Measurements from ENCODE around the gene NT5C3A. TPM values are rescaled to one million over a fixed set of nuclear protein-coding genes. Genes with fewer than 3 reads are reported as not detected.

Gene NT5C3A
- total RNA-seq, 1 experiment from 2014 or later = 57.7 TPM

DNA sequence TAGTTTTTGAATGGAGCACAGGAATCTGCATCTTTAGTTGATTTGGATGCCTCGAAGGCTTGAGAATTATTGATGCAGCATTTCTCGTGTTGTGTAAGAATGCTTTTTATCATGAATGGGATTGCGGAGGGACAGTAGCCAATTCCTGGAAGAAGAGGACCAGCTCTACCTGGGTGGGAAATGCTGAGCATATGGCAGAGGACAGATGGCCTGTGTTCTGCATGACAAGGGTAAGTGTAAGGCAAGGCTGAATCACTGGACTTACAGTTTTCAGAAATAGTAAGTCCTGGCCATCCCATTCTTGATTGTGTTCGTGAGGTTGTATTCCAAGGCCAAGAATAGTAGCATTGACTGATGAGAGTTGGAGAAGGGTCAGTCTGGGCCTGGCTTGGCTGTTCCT lies 30.7 kb upstream of the NT5C3A start:
- Histone ChIP-seq H3K4me3 (ENCODE audit: low read depth, low read length, poor library complexity, severe bottlenecking) (no peak overlapping the region), H3K9me3 (ENCODE audit: low read depth, low read length, poor library complexity, severe bottlenecking) (no peaks in the 10 kb centered on the region), H3K27ac (ENCODE audit: low read depth, low read length, poor library complexity, severe bottlenecking) (no peak overlapping the region), H3K27me3 (replicated peaks; ENCODE audit: insufficient read depth, low read depth, low read length, poor library complexity) (no peaks in the 10 kb centered on the region), H3K4me1 (ENCODE audit: insufficient read depth, low read length, poor library complexity, severe bottlenecking) (no peaks in the 10 kb centered on the region), H3K36me3 (ENCODE audit: insufficient read depth, low read length, poor library complexity, severe bottlenecking) (peaks cover 38% of the 10 kb centered on the region)
- ChIA-PET POLR2A (ENCODE audit: low non-redundant PET) (no interaction called here), CTCF (no interaction called here)
- DNase-seq (ENCODE audit: low spot score) = no peak
- no peak for TF ChIP-seq EZH2 (IDR thresholded peaks at IDR 0.05; ENCODE audit: borderline replicate concordance, low read depth, low read length, poor library complexity, severe bottlenecking)
- TF ChIP-seq, protein P1, sequence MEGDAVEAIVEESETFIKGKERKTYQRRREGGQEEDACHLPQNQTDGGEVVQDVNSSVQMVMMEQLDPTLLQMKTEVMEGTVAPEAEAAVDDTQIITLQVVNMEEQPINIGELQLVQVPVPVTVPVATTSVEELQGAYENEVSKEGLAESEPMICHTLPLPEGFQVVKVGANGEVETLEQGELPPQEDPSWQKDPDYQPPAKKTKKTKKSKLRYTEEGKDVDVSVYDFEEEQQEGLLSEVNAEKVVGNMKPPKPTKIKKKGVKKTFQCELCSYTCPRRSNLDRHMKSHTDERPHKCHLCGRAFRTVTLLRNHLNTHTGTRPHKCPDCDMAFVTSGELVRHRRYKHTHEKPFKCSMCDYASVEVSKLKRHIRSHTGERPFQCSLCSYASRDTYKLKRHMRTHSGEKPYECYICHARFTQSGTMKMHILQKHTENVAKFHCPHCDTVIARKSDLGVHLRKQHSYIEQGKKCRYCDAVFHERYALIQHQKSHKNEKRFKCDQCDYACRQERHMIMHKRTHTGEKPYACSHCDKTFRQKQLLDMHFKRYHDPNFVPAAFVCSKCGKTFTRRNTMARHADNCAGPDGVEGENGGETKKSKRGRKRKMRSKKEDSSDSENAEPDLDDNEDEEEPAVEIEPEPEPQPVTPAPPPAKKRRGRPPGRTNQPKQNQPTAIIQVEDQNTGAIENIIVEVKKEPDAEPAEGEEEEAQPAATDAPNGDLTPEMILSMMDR (conservative IDR thresholded peaks at IDR 0.05; ENCODE audit: low read depth, low read length) = no peak
- intact Hi-C loops (cut with micrococcal nuclease; ENCODE audit: unreplicated experiment) = no loop called here
- BruUV-seq (replicated peaks) = no TSS peak

DNA sequence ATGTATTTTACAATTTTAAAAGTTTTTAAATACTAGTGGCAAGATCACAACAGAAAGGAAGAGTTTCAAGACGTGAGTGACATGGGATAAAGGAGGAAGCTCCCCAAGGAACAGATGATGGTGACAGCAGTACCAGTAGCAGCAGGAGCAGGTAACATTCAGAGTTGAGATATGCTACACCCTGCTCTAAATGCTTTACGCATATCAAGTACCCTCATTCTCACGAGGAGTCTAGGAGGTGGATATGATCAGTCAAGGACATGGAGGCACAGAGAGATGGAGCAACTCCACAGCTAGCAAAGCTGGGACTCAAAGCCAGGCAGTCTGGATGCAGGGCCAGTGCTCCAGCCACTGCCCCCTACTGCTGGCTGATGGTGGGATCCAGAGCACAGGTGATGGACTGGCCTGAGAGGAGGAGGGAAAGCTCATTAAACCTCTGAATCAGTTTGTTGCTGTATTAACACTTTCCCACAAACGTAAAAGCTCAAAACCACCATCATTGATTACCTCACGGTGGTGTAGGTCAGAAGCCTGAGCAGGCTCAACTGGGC lies 29.1 kb upstream of the NT5C3A start:
- no peak overlapping the region for H3K4me3 ChIP-seq (ENCODE audit: low read depth, low read length, poor library complexity, severe bottlenecking)
- intact Hi-C loops (cut with micrococcal nuclease; ENCODE audit: unreplicated experiment) = no loop called here
- peaks cover 27% of the 10 kb centered on the region for H3K36me3 ChIP-seq (ENCODE audit: insufficient read depth, low read length, poor library complexity, severe bottlenecking)
- no peak overlapping the region for H3K27ac ChIP-seq (ENCODE audit: low read depth, low read length, poor library complexity, severe bottlenecking)
- CTCF ChIA-PET = no interaction called here
- POLR2A ChIA-PET (ENCODE audit: low non-redundant PET) = no interaction called here
- H3K27me3 ChIP-seq (replicated peaks; ENCODE audit: insufficient read depth, low read depth, low read length, poor library complexity) = no peaks in the 10 kb centered on the region
- DNase-seq (ENCODE audit: low spot score) = no peak
- no peaks in the 10 kb centered on the region for H3K9me3 ChIP-seq (ENCODE audit: low read depth, low read length, poor library complexity, severe bottlenecking)
- TF ChIP-seq, protein P1 (conservative IDR thresholded peaks at IDR 0.05; ENCODE audit: low read depth, low read length) = no peak
- TF ChIP-seq EZH2 (IDR thresholded peaks at IDR 0.05; ENCODE audit: borderline replicate concordance, low read depth, low read length, poor library complexity, severe bottlenecking) = no peak
- BruUV-seq (replicated peaks) = no TSS peak
- no peaks in the 10 kb centered on the region for H3K4me1 ChIP-seq (ENCODE audit: insufficient read depth, low read length, poor library complexity, severe bottlenecking)

DNA sequence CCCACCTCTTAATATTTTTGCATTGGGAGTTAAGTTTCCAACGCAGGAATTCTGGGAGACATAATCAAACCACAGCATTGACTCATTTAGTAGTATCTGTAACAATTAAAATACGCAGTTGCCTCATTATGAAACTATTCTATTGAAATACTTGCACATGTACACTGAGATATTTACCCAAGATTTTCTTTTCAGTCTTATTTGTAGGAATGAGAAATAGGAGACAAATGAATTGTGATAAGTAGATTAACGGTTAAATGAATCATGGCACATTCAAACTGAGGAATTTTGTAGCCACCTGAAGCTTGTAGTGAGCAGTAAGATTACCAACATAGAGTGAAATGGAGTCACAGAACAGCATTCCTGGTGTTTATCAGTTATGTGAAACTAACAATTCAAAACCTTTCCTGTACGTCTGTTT lies 28.5 kb upstream of the NT5C3A start:
- POLR2A ChIA-PET (ENCODE audit: low non-redundant PET) = no interaction called here
- intact Hi-C loops (cut with micrococcal nuclease; ENCODE audit: unreplicated experiment) = no loop called here
- Histone ChIP-seq H3K36me3 (ENCODE audit: insufficient read depth, low read length, poor library complexity, severe bottlenecking) (peaks cover 21% of the 10 kb centered on the region), H3K9me3 (ENCODE audit: low read depth, low read length, poor library complexity, severe bottlenecking) (no peaks in the 10 kb centered on the region), H3K4me3 (ENCODE audit: low read depth, low read length, poor library complexity, severe bottlenecking) (no peak overlapping the region), H3K27ac (ENCODE audit: low read depth, low read length, poor library complexity, severe bottlenecking) (no peak overlapping the region), H3K27me3 (replicated peaks; ENCODE audit: insufficient read depth, low read depth, low read length, poor library complexity) (no peaks in the 10 kb centered on the region), H3K4me1 (ENCODE audit: insufficient read depth, low read length, poor library complexity, severe bottlenecking) (no peaks in the 10 kb centered on the region)
- CTCF ChIA-PET = no interaction called here
- BruUV-seq (replicated peaks) = no TSS peak
- no peak for TF ChIP-seq EZH2 (IDR thresholded peaks at IDR 0.05; ENCODE audit: borderline replicate concordance, low read depth, low read length, poor library complexity, severe bottlenecking)
- TF ChIP-seq, protein P1 (conservative IDR thresholded peaks at IDR 0.05; ENCODE audit: low read depth, low read length) = no peak
- no peak for DNase-seq (ENCODE audit: low spot score)

All from A673 (cell line).